T-cell (primary cell): ENCODE measurements around the gene NEBL. TPM values are rescaled to one million over a fixed set of nuclear protein-coding genes. Genes with fewer than 3 reads are reported as not detected.

Source experiments
- ATAC-seq, 4 experiments: fragments of 200-7000 bp in 3 of 4; fragments of 150-1000 bp in 1 of 4; cut with Tn5 transposase; replicated peaks in 1 of 4; 1 replicate in 3 of 4; 2 replicates in 1 of 4; pipeline ENCODE4 v1.10.0; 2021; ENCODE audit warnings: moderate library complexity in 3 of 4, mild to moderate bottlenecking in 2 of 4, moderate number of reproducible peaks in 1 of 4
- CTCF ChIA-PET, 2 donors: fragments of 300-600 bp; sonication (Branson Sonifier 250); formaldehyde crosslinking; loops; one replicate each; lab custom pipeline; 2022; ENCODE audit warnings: antibody characterized with exemption in 2 of 2; lab: Charles Lee
- POLR2A ChIA-PET, 2 donors: fragments of 300-600 bp; sonication (Branson Sonifier 250); formaldehyde crosslinking; loops; one replicate each; lab custom pipeline; 2022; ENCODE audit warnings: antibody characterized with exemption in 2 of 2; lab: Charles Lee
- DNase-seq, 35 experiments: peaks; one replicate each; pipeline versions ENCODE4 v3.0.0 to v3.0.0-alpha.2; 2013 to 2023
- H3K27ac ChIP-seq: one replicate; pipeline ENCODE4 v1.5.1; 2013; ENCODE audit warnings: low read length
- H3K27me3 ChIP-seq, 2 experiments: replicated peaks in 1 of 2; 1 replicate in 1 of 2; 2 replicates in 1 of 2; pipeline versions ENCODE4 v1.6.1 to v1.7.0; 2013; ENCODE audit warnings: low read length in 1 of 2, mixed read lengths in 1 of 2; ENCODE audit not compliant: control insufficient read depth in 2 of 2, insufficient read depth in 2 of 2; ENCODE audit errors: extremely low read depth in 1 of 2
- H3K36me3 ChIP-seq, 2 donors: 1 replicate in 1 of 2; 2 replicates in 1 of 2; pipeline versions ENCODE4 v1.6.1 to v1.7.0; 2013; ENCODE audit warnings: low read length in 1 of 2; ENCODE audit not compliant: control insufficient read depth in 2 of 2, insufficient read depth in 1 of 2; ENCODE audit errors: extremely low read depth in 1 of 2
- H3K4me1 ChIP-seq, 2 experiments: 1 replicate in 1 of 2; 2 replicates in 1 of 2; pipeline versions ENCODE4 v1.6.1 to v1.7.0; 2013; ENCODE audit warnings: low read length in 2 of 2, mixed read lengths in 1 of 2; ENCODE audit not compliant: insufficient read depth in 2 of 2, control insufficient read depth in 1 of 2; ENCODE audit errors: extremely low read depth in 1 of 2
- H3K4me3 ChIP-seq, 2 donors: 1 replicate in 1 of 2; 2 replicates in 1 of 2; pipeline versions ENCODE4 v1.5.1 to v1.7.0; 2013; ENCODE audit warnings: mild to moderate bottlenecking in 2 of 2, low read length in 1 of 2, moderate library complexity in 1 of 2; ENCODE audit not compliant: control insufficient read depth in 1 of 2; ENCODE audit errors: extremely low read depth in 1 of 2
- H3K9me3 ChIP-seq: 2 replicates; pipeline ENCODE4 v1.7.0; 2013
- H3K27ac Mint-ChIP-seq, 2 donors: one replicate each; pipeline ENCODE4 v1.8.0; 2020 to 2021; ENCODE audit warnings: mild to moderate bottlenecking in 2 of 2, mixed read lengths in 2 of 2
- H3K27me3 Mint-ChIP-seq, 2 donors: one replicate each; pipeline ENCODE4 v1.8.0; 2021 to 2022; ENCODE audit warnings: mixed read lengths in 2 of 2
- H3K36me3 Mint-ChIP-seq: one replicate; pipeline ENCODE4 v1.8.0; 2021; ENCODE audit warnings: mixed read lengths
- H3K4me1 Mint-ChIP-seq, 3 donors: one replicate each; pipeline ENCODE4 v1.8.0; 2020 to 2022; ENCODE audit warnings: mixed read lengths in 3 of 3, mild to moderate bottlenecking in 1 of 3
- H3K4me3 Mint-ChIP-seq, 3 donors: one replicate each; pipeline ENCODE4 v1.8.0; 2020 to 2022; ENCODE audit warnings: mild to moderate bottlenecking in 3 of 3, mixed read lengths in 3 of 3, moderate library complexity in 3 of 3
- H3K9me3 Mint-ChIP-seq, 3 donors: one replicate each; pipeline ENCODE4 v1.8.0; 2020 to 2022; ENCODE audit warnings: mixed read lengths in 3 of 3
- WGBS: methylation state at CpG from one replicate; pipeline ENCODE4 v1.1.5; 2013; ENCODE audit warnings: missing lambda C conversion rate; ENCODE audit not compliant: insufficient coverage; 5-methylcytosine and 5-hydroxymethylcytosine counted together
- total RNA-seq, 35 experiments: library from RNA in 6 of 35; stranded (reverse) in 6 of 35; fragments of 120-200 nt in 1 of 35; gene quantifications; one replicate each; pipeline versions ENCODE4 v1.2.1 to v1.2.4 and lab custom pipeline; 2013 to 2026

NEBL gene
- total RNA-seq, 5 donors from 2014 or later (not counting 1 experiment from before 2014, with no cell fraction given): 0.41 to 1.4 (median 0.62) TPM

GRCh38 chr10:20892796-20893195 is 4.3 kb downstream of the NEBL start:
- Histone ChIP-seq H3K27me3 (no peaks in the 10 kb centered on the region), H3K4me1 (no peaks in the 10 kb centered on the region), H3K4me3 (no peak overlapping the region), H3K36me3 (no peaks in the 10 kb centered on the region), H3K27ac (no peak overlapping the region), H3K9me3 (no peaks in the 10 kb centered on the region)
- ATAC-seq: no peak
- peaks cover 0 to 3% of the 10 kb centered on the region in 2 donors for H3K27me3 Mint-ChIP-seq
- POLR2A ChIA-PET: no interaction called here
- no peaks in the 10 kb centered on the region for H3K4me1 Mint-ChIP-seq
- no peaks in the 10 kb centered on the region for H3K9me3 Mint-ChIP-seq
- no peak for DNase-seq
- CTCF ChIA-PET: no interaction called here
- no peak overlapping the region for H3K27ac Mint-ChIP-seq
- WGBS: 67% methylated on average over 1 of the region's 2 CpGs
- no peaks in the 10 kb centered on the region for H3K36me3 Mint-ChIP-seq
- H3K4me3 Mint-ChIP-seq: no peak overlapping the region

- DNase-seq (no peak), ATAC-seq (no peak)
- H3K27ac Mint-ChIP-seq: no peak overlapping the region
- H3K4me3 ChIP-seq: no peak overlapping the region
- H3K27me3 Mint-ChIP-seq: peaks cover 0 to 3% of the 10 kb centered on the region in 2 donors
- H3K27ac ChIP-seq: no peak overlapping the region
- H3K4me1 ChIP-seq: no peaks in the 10 kb centered on the region
- no peaks in the 10 kb centered on the region for H3K9me3 ChIP-seq
- no CpG with 5 or more reads among the region's 4 CpGs for WGBS
- POLR2A ChIA-PET: no interaction called here
- H3K36me3 ChIP-seq: no peaks in the 10 kb centered on the region
- H3K36me3 Mint-ChIP-seq: no peaks in the 10 kb centered on the region
- CTCF ChIA-PET: no interaction called here
- no peak overlapping the region for H3K4me3 Mint-ChIP-seq
- H3K27me3 ChIP-seq: no peaks in the 10 kb centered on the region
- H3K4me1 Mint-ChIP-seq: no peaks in the 10 kb centered on the region
- H3K9me3 Mint-ChIP-seq: no peaks in the 10 kb centered on the region
Measured at GRCh38 chr10:20892011-20892585, 5.0 kb downstream of the NEBL start.

- no peaks in the 10 kb centered on the region for H3K36me3 ChIP-seq
- H3K27ac ChIP-seq: no peak overlapping the region
- no CpG with 5 or more reads among the region's 2 CpGs for WGBS
- ATAC-seq: no peak
- CTCF ChIA-PET: no interaction called here
- no peaks in the 10 kb centered on the region for H3K9me3 Mint-ChIP-seq
- H3K4me1 ChIP-seq: no peaks in the 10 kb centered on the region
- H3K36me3 Mint-ChIP-seq: no peaks in the 10 kb centered on the region
- POLR2A ChIA-PET: no interaction called here
- no peak for DNase-seq
- no peak overlapping the region for H3K4me3 ChIP-seq
- no peaks in the 10 kb centered on the region for H3K4me1 Mint-ChIP-seq
- no peaks in the 10 kb centered on the region for H3K9me3 ChIP-seq
- no peak overlapping the region for H3K4me3 Mint-ChIP-seq
- H3K27me3 Mint-ChIP-seq: peaks cover 0 to 3% of the 10 kb centered on the region in 2 donors
- H3K27me3 ChIP-seq: no peaks in the 10 kb centered on the region
- H3K27ac Mint-ChIP-seq: no peak overlapping the region
Measured at GRCh38 chr10:20891338-20891714, 5.8 kb downstream of the NEBL start.

- Histone ChIP-seq H3K9me3 (no peaks in the 10 kb centered on the region), H3K27ac (no peak overlapping the region), H3K4me3 (no peak overlapping the region), H3K36me3 (no peaks in the 10 kb centered on the region), H3K27me3 (no peaks in the 10 kb centered on the region), H3K4me1 (no peaks in the 10 kb centered on the region)
- ATAC-seq: no peak
- peaks cover 0 to 3% of the 10 kb centered on the region in 2 donors for H3K27me3 Mint-ChIP-seq
- WGBS: no CpG with 5 or more reads among the region's 6 CpGs
- CTCF ChIA-PET: no interaction called here
- no peak overlapping the region for H3K4me3 Mint-ChIP-seq
- H3K36me3 Mint-ChIP-seq: no peaks in the 10 kb centered on the region
- H3K27ac Mint-ChIP-seq: no peak overlapping the region
- H3K4me1 Mint-ChIP-seq: no peaks in the 10 kb centered on the region
- no peaks in the 10 kb centered on the region for H3K9me3 Mint-ChIP-seq
- no peak for DNase-seq
- POLR2A ChIA-PET: no interaction called here
Measured at GRCh38 chr10:20890491-20891337, 6.4 kb downstream of the NEBL start.

GRCh38 chr10:20890009-20890408 is 7.1 kb downstream of the NEBL start:
- no peak for ATAC-seq
- Histone ChIP-seq H3K36me3 (no peaks in the 10 kb centered on the region), H3K27ac (no peak overlapping the region), H3K27me3 (no peaks in the 10 kb centered on the region), H3K9me3 (no peaks in the 10 kb centered on the region), H3K4me1 (no peaks in the 10 kb centered on the region), H3K4me3 (no peak overlapping the region)
- H3K4me1 Mint-ChIP-seq: no peaks in the 10 kb centered on the region
- H3K27ac Mint-ChIP-seq: no peak overlapping the region
- H3K4me3 Mint-ChIP-seq: no peak overlapping the region
- POLR2A ChIA-PET: no interaction called here
- no peaks in the 10 kb centered on the region for H3K36me3 Mint-ChIP-seq
- CTCF ChIA-PET: no interaction called here
- H3K9me3 Mint-ChIP-seq: no peaks in the 10 kb centered on the region
- H3K27me3 Mint-ChIP-seq: peaks cover 0 to 3% of the 10 kb centered on the region in 2 donors
- DNase-seq: no peak
- 70% methylated on average over 1 of the region's 6 CpGs for WGBS

GRCh38 chr10:20888620-20889330 is 8.3 kb downstream of the NEBL start:
- peaks cover 3 to 4% of the 10 kb centered on the region in 2 donors for H3K27me3 Mint-ChIP-seq

More at GRCh38 chr10:20888620-20889330, 8.3 kb downstream of the NEBL start:
- H3K27me3 ChIP-seq: no peaks in the 10 kb centered on the region
- no peak overlapping the region for H3K27ac ChIP-seq
- WGBS: 50% methylated on average over 3 of the region's 7 CpGs
- Mint-ChIP-seq H3K9me3 (no peaks in the 10 kb centered on the region), H3K27ac (no peak overlapping the region), H3K4me3 (no peak overlapping the region), H3K4me1 (no peaks in the 10 kb centered on the region), H3K36me3 (no peaks in the 10 kb centered on the region)
- H3K9me3 ChIP-seq: no peaks in the 10 kb centered on the region
- H3K36me3 ChIP-seq: no peaks in the 10 kb centered on the region
- ATAC-seq (no peak), DNase-seq (no peak)
- H3K4me1 ChIP-seq: no peaks in the 10 kb centered on the region
- CTCF ChIA-PET: no interaction called here
- POLR2A ChIA-PET: no interaction called here
- H3K4me3 ChIP-seq: no peak overlapping the region
